CD4-positive, alpha-beta T cell (primary cell): ENCODE measurements around the gene HOMER3. TPM values are rescaled to one million over a fixed set of nuclear protein-coding genes. Genes with fewer than 3 reads are reported as not detected.

Experiments used
- ATAC-seq: fragments of 200-7000 bp; cut with Tn5 transposase; one replicate; pipeline ENCODE4 v1.10.0; 2022; ENCODE audit warnings: mild to moderate bottlenecking; ENCODE audit not compliant: poor library complexity
- CTCF ChIA-PET: fragments of 350-600 bp; sonication (Branson Sonifier 250); formaldehyde crosslinking; loops from one replicate; lab custom pipeline; 2021; ENCODE audit warnings: antibody characterized with exemption, inconsistent platforms; lab: Charles Lee
- POLR2A ChIA-PET: fragments of 350-600 bp; sonication (Branson Sonifier 250); formaldehyde crosslinking; loops from one replicate; lab custom pipeline; 2021; ENCODE audit warnings: antibody characterized with exemption, inconsistent platforms; lab: Charles Lee
- DNase-seq, 14 experiments: peaks; one replicate each; pipeline ENCODE4 v3.0.0-alpha.2; 2013 to 2020; ENCODE audit warnings: mixed read lengths in 2 of 14
- H3K27ac ChIP-seq, 2 donors: one replicate each; pipeline versions ENCODE4 v1.5.1 to v1.7.0; 2013; ENCODE audit warnings: low read length in 2 of 2, low read depth in 1 of 2, mild to moderate bottlenecking in 1 of 2
- H3K27me3 ChIP-seq, 2 experiments: 1 replicate in 1 of 2; 2 replicates in 1 of 2; pipeline versions ENCODE4 v1.6.1 to v1.7.0; 2013; ENCODE audit warnings: low read length in 2 of 2, control low read depth in 1 of 2, mild to moderate bottlenecking in 1 of 2, moderate library complexity in 1 of 2; ENCODE audit not compliant: insufficient read depth in 2 of 2, control insufficient read depth in 1 of 2
- H3K36me3 ChIP-seq: one replicate; pipeline ENCODE4 v1.6.1; 2013; ENCODE audit warnings: low read length, control low read depth; ENCODE audit not compliant: insufficient read depth
- H3K4me1 ChIP-seq: one replicate; pipeline ENCODE4 v1.6.1; 2013; ENCODE audit warnings: low read length, control low read depth; ENCODE audit not compliant: insufficient read depth
- H3K4me3 ChIP-seq: one replicate; pipeline ENCODE4 v1.5.1; 2013; ENCODE audit warnings: mild to moderate bottlenecking, low read length, moderate library complexity
- H3K9me3 ChIP-seq, 2 experiments: 1 replicate in 1 of 2; 2 replicates in 1 of 2; pipeline versions ENCODE4 v1.6.1 to v1.7.0; 2013; ENCODE audit warnings: low read length in 2 of 2, mild to moderate bottlenecking in 2 of 2, control low read depth in 1 of 2, moderate library complexity in 1 of 2; ENCODE audit not compliant: control insufficient read depth in 1 of 2, insufficient read depth in 1 of 2
- H3K27ac Mint-ChIP-seq: one replicate; pipeline ENCODE4 v1.8.0; 2020; ENCODE audit warnings: mixed read lengths
- H3K27me3 Mint-ChIP-seq: one replicate; pipeline ENCODE4 v1.8.0; 2021; ENCODE audit warnings: mixed read lengths
- H3K36me3 Mint-ChIP-seq: one replicate; pipeline ENCODE4 v1.8.0; 2021; ENCODE audit warnings: low read depth, mixed read lengths
- H3K4me1 Mint-ChIP-seq: one replicate; pipeline ENCODE4 v1.8.0; 2021; ENCODE audit warnings: low read depth, mixed read lengths
- H3K4me3 Mint-ChIP-seq: one replicate; pipeline ENCODE4 v1.8.0; 2020; ENCODE audit warnings: mild to moderate bottlenecking, mixed read lengths
- H3K9me3 Mint-ChIP-seq: one replicate; pipeline ENCODE4 v1.8.0; 2020; ENCODE audit warnings: mixed read lengths
- intact Hi-C, 2 experiments: fragments of 100-400 bp; cut with DNase I in 1 of 2; cut with micrococcal nuclease in 1 of 2; formaldehyde crosslinking; loops; one replicate each; pipeline versions ENCODE4 v1.15.1 to v1.9.0; 2023 to 2025; cut with DNase I, micrococcal nuclease
- total RNA-seq, 174 experiments: library from RNA in 2 of 174; stranded (reverse) in 2 of 174; gene quantifications; one replicate each; pipeline ENCODE4 v1.2.3 and lab custom pipeline; 2021 to 2026
- TF ChIP-seq, protein P1 (sequence below): fragments of 200-600 bp; IDR thresholded peaks from one replicate; pipeline ENCODE4 v1.8.0; 2022; ENCODE audit warnings: antibody characterized with exemption, mild to moderate bottlenecking

The HOMER3 gene
- total RNA-seq, 2 experiments from 2014 or later, result 1.1 TPM

DNA sequence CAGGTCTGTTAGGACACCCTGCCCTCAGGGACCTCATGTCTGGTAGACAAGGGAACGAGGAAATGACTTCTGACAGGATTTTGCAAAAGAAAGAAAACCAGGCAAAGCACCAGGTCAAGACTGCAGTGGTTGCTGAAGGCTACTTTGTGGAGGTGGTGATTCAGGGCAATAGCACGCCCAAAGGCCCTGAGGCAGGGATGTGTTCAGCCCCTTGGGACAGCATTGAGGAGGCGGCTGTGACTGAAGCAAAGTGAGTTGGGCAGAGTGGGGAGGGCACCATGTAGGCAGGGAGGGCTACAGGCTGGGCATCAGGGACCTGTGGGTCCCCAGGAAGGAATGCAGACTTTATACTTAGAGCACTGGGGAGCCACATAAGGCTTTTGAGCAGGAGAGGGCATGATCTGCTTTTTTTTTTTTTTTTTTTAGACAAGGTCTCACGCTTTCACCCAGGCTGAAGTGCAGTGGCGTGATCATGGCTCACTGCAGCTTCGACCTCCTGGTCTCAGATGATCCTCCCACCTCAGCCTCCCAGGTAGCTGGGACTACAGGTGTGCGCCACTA lies 10.8 kb upstream of the HOMER3 start:
- DNase-seq (no peak), ATAC-seq (no peak)
- H3K27ac ChIP-seq, result no peak overlapping the region
- TF ChIP-seq, protein P1, sequence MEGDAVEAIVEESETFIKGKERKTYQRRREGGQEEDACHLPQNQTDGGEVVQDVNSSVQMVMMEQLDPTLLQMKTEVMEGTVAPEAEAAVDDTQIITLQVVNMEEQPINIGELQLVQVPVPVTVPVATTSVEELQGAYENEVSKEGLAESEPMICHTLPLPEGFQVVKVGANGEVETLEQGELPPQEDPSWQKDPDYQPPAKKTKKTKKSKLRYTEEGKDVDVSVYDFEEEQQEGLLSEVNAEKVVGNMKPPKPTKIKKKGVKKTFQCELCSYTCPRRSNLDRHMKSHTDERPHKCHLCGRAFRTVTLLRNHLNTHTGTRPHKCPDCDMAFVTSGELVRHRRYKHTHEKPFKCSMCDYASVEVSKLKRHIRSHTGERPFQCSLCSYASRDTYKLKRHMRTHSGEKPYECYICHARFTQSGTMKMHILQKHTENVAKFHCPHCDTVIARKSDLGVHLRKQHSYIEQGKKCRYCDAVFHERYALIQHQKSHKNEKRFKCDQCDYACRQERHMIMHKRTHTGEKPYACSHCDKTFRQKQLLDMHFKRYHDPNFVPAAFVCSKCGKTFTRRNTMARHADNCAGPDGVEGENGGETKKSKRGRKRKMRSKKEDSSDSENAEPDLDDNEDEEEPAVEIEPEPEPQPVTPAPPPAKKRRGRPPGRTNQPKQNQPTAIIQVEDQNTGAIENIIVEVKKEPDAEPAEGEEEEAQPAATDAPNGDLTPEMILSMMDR, result no peak
- peaks cover 4% of the 10 kb centered on the region for H3K9me3 Mint-ChIP-seq
- no peak overlapping the region for H3K27ac Mint-ChIP-seq
- POLR2A ChIA-PET, result no interaction called here
- no peak overlapping the region for H3K4me3 Mint-ChIP-seq
- intact Hi-C loops, result loop anchor here in 1 of 2 experiments (10.0 kb wide), 1 partner anchor 67 kb away; no protein-coding TSS in a partner anchor
- no peaks in the 10 kb centered on the region for H3K4me1 Mint-ChIP-seq
- H3K27me3 Mint-ChIP-seq, result peaks cover 5% of the 10 kb centered on the region
- H3K4me3 ChIP-seq, result no peak overlapping the region
- CTCF ChIA-PET, result no interaction called here
- no peaks in the 10 kb centered on the region for H3K27me3 ChIP-seq
- H3K36me3 Mint-ChIP-seq, result no peaks in the 10 kb centered on the region
- peaks cover 0 to 10% of the 10 kb centered on the region in 2 experiments for H3K9me3 ChIP-seq
- peaks cover 16% of the 10 kb centered on the region for H3K4me1 ChIP-seq
- H3K36me3 ChIP-seq, result no peaks in the 10 kb centered on the region

DNA sequence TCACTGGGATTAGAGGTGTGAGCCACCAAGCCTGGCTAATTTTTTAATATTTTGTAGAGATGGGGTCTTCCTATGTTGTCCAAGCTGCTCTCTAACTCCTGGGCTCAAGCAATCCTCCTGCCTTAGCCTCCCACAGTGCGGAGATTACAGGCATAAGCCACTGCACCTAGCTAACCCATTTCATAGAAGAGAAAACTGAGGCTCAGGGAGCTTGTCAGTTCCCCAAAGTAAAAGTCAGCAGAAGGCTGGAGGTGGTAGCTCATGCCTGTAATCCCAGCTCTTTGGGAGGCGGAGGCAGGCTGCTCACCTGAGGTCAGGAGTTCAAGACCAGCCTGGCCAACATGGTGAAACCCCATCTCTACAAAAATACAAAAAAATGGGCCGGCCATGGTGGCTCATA lies 8.8 kb upstream of the HOMER3 start:
- Histone ChIP-seq H3K27me3 (no peaks in the 10 kb centered on the region), H3K36me3 (no peaks in the 10 kb centered on the region), H3K9me3 (peaks cover 0 to 7% of the 10 kb centered on the region in 2 experiments), H3K27ac (no peak overlapping the region), H3K4me1 (peaks cover 23% of the 10 kb centered on the region), H3K4me3 (no peak overlapping the region)
- CTCF ChIA-PET, result no interaction called here
- Mint-ChIP-seq H3K9me3 (peaks cover under 1% of the 10 kb centered on the region), H3K27ac (no peak overlapping the region), H3K36me3 (no peaks in the 10 kb centered on the region), H3K4me3 (no peak overlapping the region), H3K27me3 (peaks cover 11% of the 10 kb centered on the region), H3K4me1 (no peaks in the 10 kb centered on the region)
- intact Hi-C loops, result loop anchor here in 1 of 2 experiments (10.0 kb wide), 1 partner anchor 65 kb away; no protein-coding TSS in a partner anchor
- POLR2A ChIA-PET, result no interaction called here
- no peak for ATAC-seq
- DNase-seq, result no peak
- TF ChIP-seq, protein P1, result no peak

DNA sequence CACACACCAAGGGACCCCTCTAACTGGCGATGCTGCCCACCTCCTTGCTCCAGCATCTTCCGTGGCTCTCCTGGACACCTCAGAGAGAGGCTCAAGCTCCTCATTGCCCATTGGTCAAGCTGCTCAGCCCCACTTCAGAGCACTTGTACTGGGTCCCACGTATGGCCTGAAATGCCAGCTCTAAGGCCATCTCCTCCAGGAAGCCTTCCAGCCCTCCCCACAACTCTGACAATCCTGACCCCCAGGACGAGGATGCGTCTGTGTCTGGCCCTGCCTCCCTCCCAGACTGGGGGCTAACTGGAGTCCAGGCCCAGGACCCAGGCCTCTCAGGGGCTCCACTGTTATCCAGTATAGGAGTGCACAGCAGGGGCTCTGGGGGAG lies 7.9 kb upstream of the HOMER3 start:
- H3K36me3 Mint-ChIP-seq, result no peaks in the 10 kb centered on the region
- H3K4me1 Mint-ChIP-seq, result no peaks in the 10 kb centered on the region
- H3K4me1 ChIP-seq, result peaks cover 23% of the 10 kb centered on the region
- H3K4me3 Mint-ChIP-seq, result no peak overlapping the region
- no peak overlapping the region for H3K27ac Mint-ChIP-seq
- ATAC-seq, result no peak
- H3K4me3 ChIP-seq, result no peak overlapping the region
- no peak overlapping the region for H3K27ac ChIP-seq
- no peaks in the 10 kb centered on the region for H3K9me3 Mint-ChIP-seq
- ChIA-PET POLR2A (no interaction called here), CTCF (no interaction called here)
- peaks cover 11% of the 10 kb centered on the region for H3K27me3 Mint-ChIP-seq
- TF ChIP-seq, protein P1, result no peak
- no peaks in the 10 kb centered on the region for H3K36me3 ChIP-seq
- intact Hi-C loops, result no loop called here
- no peaks in the 10 kb centered on the region for H3K27me3 ChIP-seq
- H3K9me3 ChIP-seq, result peaks cover 0 to 7% of the 10 kb centered on the region in 2 experiments
- no peak for DNase-seq
